Neural cell (in vitro differentiated cells): ENCODE data around the gene SPZ1.

Experiments
- MXI1 ChIP-seq: fragments of 450-650 bp; conservative IDR thresholded peaks from 2 replicates; pipeline ENCODE4 v1.6.1; 2014; ENCODE audit warnings: antibody characterized with exemption, mild to moderate bottlenecking; ENCODE audit not compliant: poor library complexity, severe bottlenecking
- POLR2AphosphoS5 ChIP-seq: IDR thresholded peaks from 2 replicates; pipeline ENCODE4 v1.6.1; 2012
- TF ChIP-seq, protein P1 (sequence below): fragments of 450-650 bp; IDR thresholded peaks from 2 replicates; pipeline ENCODE4 v1.5.1; 2014; ENCODE audit warnings: antibody characterized with exemption, mild to moderate bottlenecking, moderate library complexity; ENCODE audit not compliant: poor library complexity, severe bottlenecking
- TF ChIP-seq, protein P2 (sequence below): IDR thresholded peaks from 2 replicates; pipeline ENCODE4 v1.6.1; 2012; ENCODE audit warnings: borderline replicate concordance

DNA sequence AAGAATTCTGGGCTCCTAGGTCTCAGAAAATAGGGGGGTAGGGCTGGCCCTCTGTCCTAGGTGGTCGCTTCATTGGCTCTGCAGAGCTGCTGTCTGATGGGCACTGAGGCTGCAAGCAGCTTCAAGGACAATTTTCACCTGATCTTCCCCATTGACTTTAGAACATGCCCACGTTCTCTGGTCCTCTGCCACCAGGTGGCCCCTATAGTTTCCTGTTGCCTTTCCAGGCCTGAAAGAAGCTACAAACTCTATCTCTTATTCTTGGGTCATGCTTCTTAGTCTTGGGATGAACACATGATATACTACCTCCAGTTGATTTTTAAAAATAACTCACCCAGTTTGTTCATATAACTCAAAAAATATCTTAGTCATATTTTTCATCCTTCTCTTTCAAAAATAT is 26.3 kb downstream of the SPZ1 start:
- no peak for TF ChIP-seq POLR2AphosphoS5
- TF ChIP-seq, protein P1, sequence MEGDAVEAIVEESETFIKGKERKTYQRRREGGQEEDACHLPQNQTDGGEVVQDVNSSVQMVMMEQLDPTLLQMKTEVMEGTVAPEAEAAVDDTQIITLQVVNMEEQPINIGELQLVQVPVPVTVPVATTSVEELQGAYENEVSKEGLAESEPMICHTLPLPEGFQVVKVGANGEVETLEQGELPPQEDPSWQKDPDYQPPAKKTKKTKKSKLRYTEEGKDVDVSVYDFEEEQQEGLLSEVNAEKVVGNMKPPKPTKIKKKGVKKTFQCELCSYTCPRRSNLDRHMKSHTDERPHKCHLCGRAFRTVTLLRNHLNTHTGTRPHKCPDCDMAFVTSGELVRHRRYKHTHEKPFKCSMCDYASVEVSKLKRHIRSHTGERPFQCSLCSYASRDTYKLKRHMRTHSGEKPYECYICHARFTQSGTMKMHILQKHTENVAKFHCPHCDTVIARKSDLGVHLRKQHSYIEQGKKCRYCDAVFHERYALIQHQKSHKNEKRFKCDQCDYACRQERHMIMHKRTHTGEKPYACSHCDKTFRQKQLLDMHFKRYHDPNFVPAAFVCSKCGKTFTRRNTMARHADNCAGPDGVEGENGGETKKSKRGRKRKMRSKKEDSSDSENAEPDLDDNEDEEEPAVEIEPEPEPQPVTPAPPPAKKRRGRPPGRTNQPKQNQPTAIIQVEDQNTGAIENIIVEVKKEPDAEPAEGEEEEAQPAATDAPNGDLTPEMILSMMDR = no peak
- TF ChIP-seq MXI1 = no peak
- TF ChIP-seq, protein P2, sequence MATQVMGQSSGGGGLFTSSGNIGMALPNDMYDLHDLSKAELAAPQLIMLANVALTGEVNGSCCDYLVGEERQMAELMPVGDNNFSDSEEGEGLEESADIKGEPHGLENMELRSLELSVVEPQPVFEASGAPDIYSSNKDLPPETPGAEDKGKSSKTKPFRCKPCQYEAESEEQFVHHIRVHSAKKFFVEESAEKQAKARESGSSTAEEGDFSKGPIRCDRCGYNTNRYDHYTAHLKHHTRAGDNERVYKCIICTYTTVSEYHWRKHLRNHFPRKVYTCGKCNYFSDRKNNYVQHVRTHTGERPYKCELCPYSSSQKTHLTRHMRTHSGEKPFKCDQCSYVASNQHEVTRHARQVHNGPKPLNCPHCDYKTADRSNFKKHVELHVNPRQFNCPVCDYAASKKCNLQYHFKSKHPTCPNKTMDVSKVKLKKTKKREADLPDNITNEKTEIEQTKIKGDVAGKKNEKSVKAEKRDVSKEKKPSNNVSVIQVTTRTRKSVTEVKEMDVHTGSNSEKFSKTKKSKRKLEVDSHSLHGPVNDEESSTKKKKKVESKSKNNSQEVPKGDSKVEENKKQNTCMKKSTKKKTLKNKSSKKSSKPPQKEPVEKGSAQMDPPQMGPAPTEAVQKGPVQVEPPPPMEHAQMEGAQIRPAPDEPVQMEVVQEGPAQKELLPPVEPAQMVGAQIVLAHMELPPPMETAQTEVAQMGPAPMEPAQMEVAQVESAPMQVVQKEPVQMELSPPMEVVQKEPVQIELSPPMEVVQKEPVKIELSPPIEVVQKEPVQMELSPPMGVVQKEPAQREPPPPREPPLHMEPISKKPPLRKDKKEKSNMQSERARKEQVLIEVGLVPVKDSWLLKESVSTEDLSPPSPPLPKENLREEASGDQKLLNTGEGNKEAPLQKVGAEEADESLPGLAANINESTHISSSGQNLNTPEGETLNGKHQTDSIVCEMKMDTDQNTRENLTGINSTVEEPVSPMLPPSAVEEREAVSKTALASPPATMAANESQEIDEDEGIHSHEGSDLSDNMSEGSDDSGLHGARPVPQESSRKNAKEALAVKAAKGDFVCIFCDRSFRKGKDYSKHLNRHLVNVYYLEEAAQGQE = no peak
